H1 (cell line): ENCODE data around the gene NEDD4. TPM values are rescaled to one million over a fixed set of nuclear protein-coding genes. Genes with fewer than 3 reads are reported as not detected.
A peak's percentile ranks its signal among the peaks of the same experiment; 100 is the strongest.

Experiments used
- FOSL1 ChIP-seq: IDR thresholded peaks from 2 replicates; pipeline ENCODE4 v1.6.1; 2011; ENCODE audit warnings: mild to moderate bottlenecking, low read depth, low read length, moderate library complexity; ENCODE audit not compliant: insufficient read depth
- POLR2AphosphoS5 ChIP-seq: IDR thresholded peaks from 2 replicates; pipeline ENCODE4 v1.6.1; 2011; ENCODE audit warnings: low read depth, low read length
- TEAD4 ChIP-seq: IDR thresholded peaks from 2 replicates; pipeline ENCODE4 v1.6.1; 2012; ENCODE audit warnings: low read depth, low read length, inconsistent platforms, mixed read lengths
- YY1 ChIP-seq: IDR thresholded peaks from 2 replicates; pipeline ENCODE4 v1.6.1; 2011; ENCODE audit warnings: low read depth, mild to moderate bottlenecking, low read length
- ZNF274 ChIP-seq: IDR thresholded peaks from 2 replicates; pipeline ENCODE4 v1.7.0; 2012; ENCODE audit warnings: low read length, borderline replicate concordance; ENCODE audit errors: extremely low read depth
- polyA plus RNA-seq, 7 experiments: library from polyadenylated mRNA; depleted of rRNA in 3 of 7; stranded (reverse) in 5 of 7; unstranded in 2 of 7; fragments of >200 nt in 5 of 7; fragments of 200-250 nt in 2 of 7; gene quantifications; 1 replicate in 5 of 7; 2 replicates in 1 of 7; 4 replicates in 1 of 7; pipeline versions ENCODE4 v1.2.1 to v1.2.3, GENCODE V29; 2011 to 2013; ENCODE audit warnings: missing spikeins in 2 of 7, mixed read lengths in 2 of 7
- total RNA-seq: library from RNA; stranded (reverse); fragmentation: NEBNext Ultra II Directional; extraction: Animal tissue kit (Norgen Biotek cat#: 25700); gene quantifications from 2 replicates; pipeline ENCODE4 v1.2.1, GENCODE V29; 2021
- TF ChIP-seq, protein P1 (sequence below): fragments of 300-600 bp; sonication (generic); IDR thresholded peaks from 2 replicates; pipeline ENCODE4 v1.7.1; 2012; ENCODE audit warnings: low read length, moderate library complexity, mild to moderate bottlenecking, inconsistent platforms; ENCODE audit not compliant: insufficient replicate concordance
- TF ChIP-seq, protein P2 (sequence below), 3 experiments: IDR thresholded peaks; 1 replicate in 2 of 3; 2 replicates in 1 of 3; pipeline versions ENCODE4 v1.5.1 to v1.6.1; 2011; ENCODE audit warnings: low read length in 3 of 3, mild to moderate bottlenecking in 3 of 3, inconsistent platforms in 2 of 3, low read depth in 1 of 3, moderate library complexity in 1 of 3; ENCODE audit not compliant: insufficient read depth in 1 of 3; ENCODE audit errors: control extremely low read depth in 1 of 3

The NEDD4 gene
- total and polyA plus RNA-seq, 2 of the 8 experiments (the other 6 are each of a cell fraction or from before 2014, with no cell fraction given), result 0.95 to 3.9 TPM

DNA sequence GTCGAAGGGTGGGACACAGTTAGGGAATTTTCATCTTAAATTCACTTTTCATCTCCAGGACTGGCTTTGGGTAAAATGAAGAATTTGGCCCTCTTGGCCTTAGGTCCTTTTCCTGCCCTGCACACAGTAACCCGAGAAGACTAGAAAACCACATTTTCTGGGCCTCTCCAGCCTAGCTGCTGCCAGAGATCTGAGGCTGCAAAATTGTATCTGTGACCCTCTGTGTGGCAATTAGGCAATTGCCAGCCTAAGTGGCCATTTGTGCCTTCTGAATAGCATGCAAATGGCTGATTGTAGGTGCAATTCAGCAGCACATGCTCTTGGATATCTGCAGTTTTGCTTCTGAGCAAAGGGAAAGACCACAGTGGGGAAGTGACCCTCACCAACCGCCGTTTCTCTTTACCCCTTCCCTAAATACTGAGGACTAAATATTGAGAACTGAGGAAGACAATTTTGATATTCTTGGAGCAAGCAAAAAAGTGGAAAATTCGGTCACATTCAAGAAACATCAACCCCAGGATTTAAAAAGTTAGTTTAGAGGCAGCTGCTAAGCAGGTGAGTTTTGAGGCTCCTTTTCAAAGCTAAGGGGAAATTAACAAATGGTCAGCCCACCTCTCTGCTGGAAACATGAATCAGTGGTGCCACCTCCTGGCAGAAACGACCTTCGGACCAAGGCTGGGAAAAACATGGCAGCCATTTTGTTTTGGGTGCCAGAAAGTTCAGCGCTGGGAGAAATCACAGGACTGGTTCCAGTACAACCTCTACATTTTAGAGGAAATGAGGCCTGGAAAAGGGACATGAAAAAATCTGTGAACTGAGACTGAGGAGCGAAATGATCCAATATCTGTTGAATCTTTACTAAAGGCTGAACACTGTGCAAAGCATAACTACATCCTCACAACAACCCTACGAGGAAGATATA lies 193.9 kb downstream of the NEDD4 start (continued):
- TF ChIP-seq, protein P1, sequence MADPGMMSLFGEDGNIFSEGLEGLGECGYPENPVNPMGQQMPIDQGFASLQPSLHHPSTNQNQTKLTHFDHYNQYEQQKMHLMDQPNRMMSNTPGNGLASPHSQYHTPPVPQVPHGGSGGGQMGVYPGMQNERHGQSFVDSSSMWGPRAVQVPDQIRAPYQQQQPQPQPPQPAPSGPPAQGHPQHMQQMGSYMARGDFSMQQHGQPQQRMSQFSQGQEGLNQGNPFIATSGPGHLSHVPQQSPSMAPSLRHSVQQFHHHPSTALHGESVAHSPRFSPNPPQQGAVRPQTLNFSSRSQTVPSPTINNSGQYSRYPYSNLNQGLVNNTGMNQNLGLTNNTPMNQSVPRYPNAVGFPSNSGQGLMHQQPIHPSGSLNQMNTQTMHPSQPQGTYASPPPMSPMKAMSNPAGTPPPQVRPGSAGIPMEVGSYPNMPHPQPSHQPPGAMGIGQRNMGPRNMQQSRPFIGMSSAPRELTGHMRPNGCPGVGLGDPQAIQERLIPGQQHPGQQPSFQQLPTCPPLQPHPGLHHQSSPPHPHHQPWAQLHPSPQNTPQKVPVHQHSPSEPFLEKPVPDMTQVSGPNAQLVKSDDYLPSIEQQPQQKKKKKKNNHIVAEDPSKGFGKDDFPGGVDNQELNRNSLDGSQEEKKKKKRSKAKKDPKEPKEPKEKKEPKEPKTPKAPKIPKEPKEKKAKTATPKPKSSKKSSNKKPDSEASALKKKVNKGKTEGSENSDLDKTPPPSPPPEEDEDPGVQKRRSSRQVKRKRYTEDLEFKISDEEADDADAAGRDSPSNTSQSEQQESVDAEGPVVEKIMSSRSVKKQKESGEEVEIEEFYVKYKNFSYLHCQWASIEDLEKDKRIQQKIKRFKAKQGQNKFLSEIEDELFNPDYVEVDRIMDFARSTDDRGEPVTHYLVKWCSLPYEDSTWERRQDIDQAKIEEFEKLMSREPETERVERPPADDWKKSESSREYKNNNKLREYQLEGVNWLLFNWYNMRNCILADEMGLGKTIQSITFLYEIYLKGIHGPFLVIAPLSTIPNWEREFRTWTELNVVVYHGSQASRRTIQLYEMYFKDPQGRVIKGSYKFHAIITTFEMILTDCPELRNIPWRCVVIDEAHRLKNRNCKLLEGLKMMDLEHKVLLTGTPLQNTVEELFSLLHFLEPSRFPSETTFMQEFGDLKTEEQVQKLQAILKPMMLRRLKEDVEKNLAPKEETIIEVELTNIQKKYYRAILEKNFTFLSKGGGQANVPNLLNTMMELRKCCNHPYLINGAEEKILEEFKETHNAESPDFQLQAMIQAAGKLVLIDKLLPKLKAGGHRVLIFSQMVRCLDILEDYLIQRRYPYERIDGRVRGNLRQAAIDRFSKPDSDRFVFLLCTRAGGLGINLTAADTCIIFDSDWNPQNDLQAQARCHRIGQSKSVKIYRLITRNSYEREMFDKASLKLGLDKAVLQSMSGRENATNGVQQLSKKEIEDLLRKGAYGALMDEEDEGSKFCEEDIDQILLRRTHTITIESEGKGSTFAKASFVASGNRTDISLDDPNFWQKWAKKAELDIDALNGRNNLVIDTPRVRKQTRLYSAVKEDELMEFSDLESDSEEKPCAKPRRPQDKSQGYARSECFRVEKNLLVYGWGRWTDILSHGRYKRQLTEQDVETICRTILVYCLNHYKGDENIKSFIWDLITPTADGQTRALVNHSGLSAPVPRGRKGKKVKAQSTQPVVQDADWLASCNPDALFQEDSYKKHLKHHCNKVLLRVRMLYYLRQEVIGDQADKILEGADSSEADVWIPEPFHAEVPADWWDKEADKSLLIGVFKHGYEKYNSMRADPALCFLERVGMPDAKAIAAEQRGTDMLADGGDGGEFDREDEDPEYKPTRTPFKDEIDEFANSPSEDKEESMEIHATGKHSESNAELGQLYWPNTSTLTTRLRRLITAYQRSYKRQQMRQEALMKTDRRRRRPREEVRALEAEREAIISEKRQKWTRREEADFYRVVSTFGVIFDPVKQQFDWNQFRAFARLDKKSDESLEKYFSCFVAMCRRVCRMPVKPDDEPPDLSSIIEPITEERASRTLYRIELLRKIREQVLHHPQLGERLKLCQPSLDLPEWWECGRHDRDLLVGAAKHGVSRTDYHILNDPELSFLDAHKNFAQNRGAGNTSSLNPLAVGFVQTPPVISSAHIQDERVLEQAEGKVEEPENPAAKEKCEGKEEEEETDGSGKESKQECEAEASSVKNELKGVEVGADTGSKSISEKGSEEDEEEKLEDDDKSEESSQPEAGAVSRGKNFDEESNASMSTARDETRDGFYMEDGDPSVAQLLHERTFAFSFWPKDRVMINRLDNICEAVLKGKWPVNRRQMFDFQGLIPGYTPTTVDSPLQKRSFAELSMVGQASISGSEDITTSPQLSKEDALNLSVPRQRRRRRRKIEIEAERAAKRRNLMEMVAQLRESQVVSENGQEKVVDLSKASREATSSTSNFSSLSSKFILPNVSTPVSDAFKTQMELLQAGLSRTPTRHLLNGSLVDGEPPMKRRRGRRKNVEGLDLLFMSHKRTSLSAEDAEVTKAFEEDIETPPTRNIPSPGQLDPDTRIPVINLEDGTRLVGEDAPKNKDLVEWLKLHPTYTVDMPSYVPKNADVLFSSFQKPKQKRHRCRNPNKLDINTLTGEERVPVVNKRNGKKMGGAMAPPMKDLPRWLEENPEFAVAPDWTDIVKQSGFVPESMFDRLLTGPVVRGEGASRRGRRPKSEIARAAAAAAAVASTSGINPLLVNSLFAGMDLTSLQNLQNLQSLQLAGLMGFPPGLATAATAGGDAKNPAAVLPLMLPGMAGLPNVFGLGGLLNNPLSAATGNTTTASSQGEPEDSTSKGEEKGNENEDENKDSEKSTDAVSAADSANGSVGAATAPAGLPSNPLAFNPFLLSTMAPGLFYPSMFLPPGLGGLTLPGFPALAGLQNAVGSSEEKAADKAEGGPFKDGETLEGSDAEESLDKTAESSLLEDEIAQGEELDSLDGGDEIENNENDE, result peak; percentile 49
- peak; percentile 98 for TF ChIP-seq YY1
- no peak for TF ChIP-seq POLR2AphosphoS5
- TF ChIP-seq, protein P2, sequence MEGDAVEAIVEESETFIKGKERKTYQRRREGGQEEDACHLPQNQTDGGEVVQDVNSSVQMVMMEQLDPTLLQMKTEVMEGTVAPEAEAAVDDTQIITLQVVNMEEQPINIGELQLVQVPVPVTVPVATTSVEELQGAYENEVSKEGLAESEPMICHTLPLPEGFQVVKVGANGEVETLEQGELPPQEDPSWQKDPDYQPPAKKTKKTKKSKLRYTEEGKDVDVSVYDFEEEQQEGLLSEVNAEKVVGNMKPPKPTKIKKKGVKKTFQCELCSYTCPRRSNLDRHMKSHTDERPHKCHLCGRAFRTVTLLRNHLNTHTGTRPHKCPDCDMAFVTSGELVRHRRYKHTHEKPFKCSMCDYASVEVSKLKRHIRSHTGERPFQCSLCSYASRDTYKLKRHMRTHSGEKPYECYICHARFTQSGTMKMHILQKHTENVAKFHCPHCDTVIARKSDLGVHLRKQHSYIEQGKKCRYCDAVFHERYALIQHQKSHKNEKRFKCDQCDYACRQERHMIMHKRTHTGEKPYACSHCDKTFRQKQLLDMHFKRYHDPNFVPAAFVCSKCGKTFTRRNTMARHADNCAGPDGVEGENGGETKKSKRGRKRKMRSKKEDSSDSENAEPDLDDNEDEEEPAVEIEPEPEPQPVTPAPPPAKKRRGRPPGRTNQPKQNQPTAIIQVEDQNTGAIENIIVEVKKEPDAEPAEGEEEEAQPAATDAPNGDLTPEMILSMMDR (IDR thresholded peaks at IDR 0.05; ENCODE audit: control extremely low read depth in 1 of 3, insufficient read depth in 1 of 3, low read depth in 1 of 3, low read length in 3 of 3), result peak; percentile 79 to 90 (median 86)
- TF ChIP-seq FOSL1, result no peak
- peak; percentile 55; the same call in 1 of the 2 replicates for TF ChIP-seq TEAD4
- TF ChIP-seq ZNF274, result no peak
